Upper lobe of right lung (tissue), 1 donor: Measurements from ENCODE around the gene RASL11B. TPM values are rescaled to one million over a fixed set of nuclear protein-coding genes. Genes with fewer than 3 reads are reported as not detected.
A peak's percentile ranks its signal among the peaks of the same experiment; 100 is the strongest.
"Not testable (repeated sequence)": the region's sequence is repeated elsewhere in the genome, so short reads cannot be mapped to it uniquely, and the experiment has no call there.

ENCODE experiments used
- ATAC-seq: fragments of 200-7000 bp; cut with Tn5 transposase; one replicate; pipeline ENCODE4 v1.9.1; 2020; ENCODE audit warnings: mild to moderate bottlenecking, moderate library complexity
- DNase-seq: peaks from one replicate; pipeline ENCODE4 v3.0.0-alpha.2; 2020
- H3K27ac ChIP-seq: fragments of 200-600 bp; one replicate; pipeline ENCODE4 v1.8.0; 2022
- H3K27me3 ChIP-seq: fragments of 200-600 bp; one replicate; pipeline ENCODE4 v1.8.0; 2022; ENCODE audit warnings: mild to moderate bottlenecking
- H3K36me3 ChIP-seq: fragments of 200-600 bp; one replicate; pipeline ENCODE4 v1.8.0; 2022
- H3K4me1 ChIP-seq: fragments of 200-600 bp; one replicate; pipeline ENCODE4 v1.8.0; 2022
- H3K4me3 ChIP-seq: fragments of 200-600 bp; one replicate; pipeline ENCODE4 v1.8.0; 2022; ENCODE audit warnings: mild to moderate bottlenecking
- H3K9me3 ChIP-seq: fragments of 200-600 bp; one replicate; pipeline ENCODE4 v1.8.0; 2022
- CTCF ChIP-seq: fragments of 200-600 bp; IDR thresholded peaks from one replicate; pipeline ENCODE4 v1.8.0; 2022; ENCODE audit warnings: antibody characterized with exemption
- intact Hi-C: fragments of 100-400 bp; cut with DNase I; formaldehyde crosslinking; loops from one replicate; pipeline ENCODE4 v1.11.0; 2022
- total RNA-seq: library from RNA; stranded (reverse); fragmentation: NEBNext Ultra II Directional; extraction: Animal tissue kit (Norgen Biotek cat#: 25700); gene quantifications from one replicate; pipeline ENCODE4 v1.2.1, GENCODE V29; 2021
- donor health status: DM: no; HTN: yes; CAD: no; lungs with severe emphysema.

The RASL11B gene
- total RNA-seq, 1 donor from 2014 or later = 2.2 TPM

GRCh38 chr4:52824270-52824602 lies 37.9 kb upstream of the RASL11B start:
- no peak for TF ChIP-seq CTCF
- peak; percentile 17 for ATAC-seq

GRCh38 chr4:52824603-52825459 lies 37.3 kb upstream of the RASL11B start:
- no peak overlapping the region for H3K27ac ChIP-seq
- no peaks in the 10 kb centered on the region for H3K36me3 ChIP-seq
- H3K27me3 ChIP-seq = no peaks in the 10 kb centered on the region
- DNase-seq (no peak), ATAC-seq (peak; percentile 85)
- intact Hi-C loops = no loop called here
- no peaks in the 10 kb centered on the region for H3K4me1 ChIP-seq
- H3K9me3 ChIP-seq = no peaks in the 10 kb centered on the region
- no peak overlapping the region for H3K4me3 ChIP-seq
- TF ChIP-seq CTCF = no peak

More at GRCh38 chr4:52824270-52824602, 37.9 kb upstream of the RASL11B start:
- DNase-seq = no peak
- no peak overlapping the region for H3K4me3 ChIP-seq
- intact Hi-C loops = no loop called here
- no peaks in the 10 kb centered on the region for H3K9me3 ChIP-seq
- H3K36me3 ChIP-seq = no peaks in the 10 kb centered on the region
- no peak overlapping the region for H3K27ac ChIP-seq
- H3K27me3 ChIP-seq = no peaks in the 10 kb centered on the region
- no peaks in the 10 kb centered on the region for H3K4me1 ChIP-seq

GRCh38 chr4:52825460-52826090 lies 36.5 kb upstream of the RASL11B start:
- intact Hi-C loops = no loop called here
- DNase-seq (no peak), ATAC-seq (no peak)
- Histone ChIP-seq H3K4me1 (no peaks in the 10 kb centered on the region), H3K27me3 (no peaks in the 10 kb centered on the region), H3K36me3 (no peaks in the 10 kb centered on the region), H3K27ac (no peak overlapping the region), H3K9me3 (no peaks in the 10 kb centered on the region), H3K4me3 (no peak overlapping the region)
- TF ChIP-seq CTCF = no peak

- TF ChIP-seq CTCF = no peak
- H3K36me3 ChIP-seq = no peaks in the 10 kb centered on the region
- H3K9me3 ChIP-seq = no peaks in the 10 kb centered on the region
- intact Hi-C loops = no loop called here
- no peak for DNase-seq
- no peak for ATAC-seq
- H3K4me3 ChIP-seq = no peak overlapping the region
- H3K27ac ChIP-seq = no peak overlapping the region
- no peaks in the 10 kb centered on the region for H3K4me1 ChIP-seq
- H3K27me3 ChIP-seq = no peaks in the 10 kb centered on the region
These were observed 28.1 kb upstream of the RASL11B start for GRCh38 chr4:52833941-52834525.

GRCh38 chr4:52834641-52835456 lies 27.3 kb upstream of the RASL11B start:
- H3K4me1 ChIP-seq, H3K27me3 ChIP-seq, H3K36me3 ChIP-seq, H3K4me3 ChIP-seq, DNase-seq, H3K9me3 ChIP-seq, intact Hi-C loops, H3K27ac ChIP-seq, ATAC-seq: not testable (repeated sequence)
